Tibial artery (tissue), 4 donors: Measurements from ENCODE around the gene RPRD1B.
A peak's percentile ranks its signal among the peaks of the same experiment; 100 is the strongest.
"Not testable (repeated sequence)": the region's sequence is repeated elsewhere in the genome, so short reads cannot be mapped to it uniquely, and the experiment has no call there.

Experiments
- DNase-seq, 2 donors: peaks; one replicate each; pipeline ENCODE4 v3.0.0-alpha.2; 2019
- H3K27ac ChIP-seq, 2 donors: fragments of 200-600 bp; sonication (generic) in 1 of 2; 1 replicate in 1 of 2; 2 replicates in 1 of 2; pipeline ENCODE4 v1.5.1; 2018 to 2019; ENCODE audit warnings: mild to moderate bottlenecking in 1 of 2
- H3K27me3 ChIP-seq, 2 donors: fragments of 200-600 bp; sonication (generic) in 1 of 2; one replicate each; pipeline versions ENCODE4 v1.5.1 to v1.6.0; 2016 to 2019
- H3K36me3 ChIP-seq, 3 donors: fragments of 200-600 bp; sonication (generic) in 2 of 3; one replicate each; pipeline ENCODE4 v1.5.1; 2016 to 2019; ENCODE audit warnings: mild to moderate bottlenecking in 2 of 3
- H3K4me1 ChIP-seq, 4 donors: fragments of 200-600 bp; sonication (generic) in 2 of 4; 1 replicate in 3 of 4; 2 replicates in 1 of 4; pipeline ENCODE4 v1.5.1; 2016 to 2019
- H3K4me3 ChIP-seq, 2 donors: fragments of 200-600 bp; sonication (generic) in 1 of 2; 1 replicate in 1 of 2; 2 replicates in 1 of 2; pipeline ENCODE4 v1.5.1; 2018 to 2019; ENCODE audit warnings: mild to moderate bottlenecking in 2 of 2
- H3K9me3 ChIP-seq, 3 donors: fragments of 200-600 bp; sonication (generic) in 1 of 3; one replicate each; pipeline ENCODE4 v1.5.1; 2016 to 2019
- intact Hi-C: fragments of 100-400 bp; cut with DNase I; formaldehyde crosslinking; loops from one replicate; pipeline ENCODE4 v1.15.0; 2023; ENCODE audit warnings: low total_unique reads
- TF ChIP-seq, protein P1 (sequence below), 2 experiments: fragments of 200-600 bp in 1 of 2; fragments of 450-650 bp in 1 of 2; IDR thresholded peaks; one replicate each; pipeline ENCODE4 v1.5.1; 2017 to 2019; ENCODE audit warnings: antibody characterized with exemption in 2 of 2, mild to moderate bottlenecking in 1 of 2, moderate library complexity in 1 of 2

RPRD1B gene

DNA sequence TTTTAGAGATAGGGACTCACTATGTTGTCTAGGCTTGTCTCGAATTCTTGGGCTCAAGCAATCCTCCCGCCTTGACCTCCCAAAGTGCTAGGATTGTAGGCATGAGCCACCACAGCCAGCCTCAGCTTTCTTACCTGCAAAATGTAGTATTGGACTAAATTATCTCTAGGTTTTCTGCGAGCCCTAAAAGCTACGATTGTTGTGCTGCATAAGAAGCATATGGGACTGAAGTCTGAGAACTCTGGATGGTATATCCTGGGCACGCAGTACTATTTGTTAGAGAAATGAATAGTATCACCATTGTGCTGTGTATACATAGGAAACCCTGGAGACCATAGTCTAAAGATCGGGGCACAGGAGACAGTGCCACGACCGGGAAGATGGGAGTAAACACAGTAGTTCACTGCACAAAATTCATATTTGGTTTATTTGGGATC, 60.1 kb downstream of the RPRD1B start:
- Histone ChIP-seq H3K27me3 (no peaks in the 10 kb centered on the region), H3K9me3 (no peaks in the 10 kb centered on the region), H3K36me3 (peaks cover 18 to 30% (median 22%) of the 10 kb centered on the region in 3 donors), H3K4me3 (no peak overlapping the region), H3K4me1 (peaks cover 0 to 43% (median 24%) of the 10 kb centered on the region in 4 donors), H3K27ac (peak overlapping the region in 1 of 2 donors; percentile 9)
- no peak for DNase-seq
- TF ChIP-seq, protein P1, sequence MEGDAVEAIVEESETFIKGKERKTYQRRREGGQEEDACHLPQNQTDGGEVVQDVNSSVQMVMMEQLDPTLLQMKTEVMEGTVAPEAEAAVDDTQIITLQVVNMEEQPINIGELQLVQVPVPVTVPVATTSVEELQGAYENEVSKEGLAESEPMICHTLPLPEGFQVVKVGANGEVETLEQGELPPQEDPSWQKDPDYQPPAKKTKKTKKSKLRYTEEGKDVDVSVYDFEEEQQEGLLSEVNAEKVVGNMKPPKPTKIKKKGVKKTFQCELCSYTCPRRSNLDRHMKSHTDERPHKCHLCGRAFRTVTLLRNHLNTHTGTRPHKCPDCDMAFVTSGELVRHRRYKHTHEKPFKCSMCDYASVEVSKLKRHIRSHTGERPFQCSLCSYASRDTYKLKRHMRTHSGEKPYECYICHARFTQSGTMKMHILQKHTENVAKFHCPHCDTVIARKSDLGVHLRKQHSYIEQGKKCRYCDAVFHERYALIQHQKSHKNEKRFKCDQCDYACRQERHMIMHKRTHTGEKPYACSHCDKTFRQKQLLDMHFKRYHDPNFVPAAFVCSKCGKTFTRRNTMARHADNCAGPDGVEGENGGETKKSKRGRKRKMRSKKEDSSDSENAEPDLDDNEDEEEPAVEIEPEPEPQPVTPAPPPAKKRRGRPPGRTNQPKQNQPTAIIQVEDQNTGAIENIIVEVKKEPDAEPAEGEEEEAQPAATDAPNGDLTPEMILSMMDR (IDR thresholded peaks at IDR 0.05), result no peak
- intact Hi-C loops, result no loop called here

DNA sequence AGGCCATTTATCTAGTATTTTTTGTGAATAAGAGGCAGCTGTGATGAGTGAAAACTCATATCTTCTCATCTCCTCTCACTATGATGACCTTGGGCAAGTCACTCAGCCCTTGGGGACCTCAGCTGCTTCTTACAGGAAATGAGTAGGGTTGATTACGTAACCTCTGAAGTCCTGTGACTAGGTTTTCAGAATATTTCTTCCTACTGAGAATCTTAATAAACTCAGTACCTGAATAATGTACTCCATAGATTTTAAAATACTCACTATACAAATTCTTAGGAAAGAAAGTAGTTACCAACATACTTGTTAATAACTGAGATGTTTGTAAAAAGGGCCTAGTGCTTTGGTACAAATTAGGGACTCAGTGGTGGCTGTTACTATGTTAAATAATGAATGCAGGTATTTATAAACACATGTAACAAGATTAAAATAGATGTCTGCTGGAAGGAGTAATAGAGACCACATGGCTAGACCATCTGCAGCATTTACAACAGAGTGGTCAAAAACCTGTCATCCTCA, 60.9 kb downstream of the RPRD1B start:
- Histone ChIP-seq H3K27me3 (no peaks in the 10 kb centered on the region), H3K27ac (peak overlapping the region; percentile 29 to 46), H3K4me3 (no peak overlapping the region), H3K4me1 (peaks cover 0 to 50% (median 24%) of the 10 kb centered on the region in 4 donors), H3K9me3 (no peaks in the 10 kb centered on the region), H3K36me3 (peaks cover 15 to 24% (median 19%) of the 10 kb centered on the region in 3 donors)
- intact Hi-C loops, result no loop called here
- DNase-seq, result peak; percentile 72 to 77
- TF ChIP-seq, protein P1 (IDR thresholded peaks at IDR 0.05), result no peak

DNA sequence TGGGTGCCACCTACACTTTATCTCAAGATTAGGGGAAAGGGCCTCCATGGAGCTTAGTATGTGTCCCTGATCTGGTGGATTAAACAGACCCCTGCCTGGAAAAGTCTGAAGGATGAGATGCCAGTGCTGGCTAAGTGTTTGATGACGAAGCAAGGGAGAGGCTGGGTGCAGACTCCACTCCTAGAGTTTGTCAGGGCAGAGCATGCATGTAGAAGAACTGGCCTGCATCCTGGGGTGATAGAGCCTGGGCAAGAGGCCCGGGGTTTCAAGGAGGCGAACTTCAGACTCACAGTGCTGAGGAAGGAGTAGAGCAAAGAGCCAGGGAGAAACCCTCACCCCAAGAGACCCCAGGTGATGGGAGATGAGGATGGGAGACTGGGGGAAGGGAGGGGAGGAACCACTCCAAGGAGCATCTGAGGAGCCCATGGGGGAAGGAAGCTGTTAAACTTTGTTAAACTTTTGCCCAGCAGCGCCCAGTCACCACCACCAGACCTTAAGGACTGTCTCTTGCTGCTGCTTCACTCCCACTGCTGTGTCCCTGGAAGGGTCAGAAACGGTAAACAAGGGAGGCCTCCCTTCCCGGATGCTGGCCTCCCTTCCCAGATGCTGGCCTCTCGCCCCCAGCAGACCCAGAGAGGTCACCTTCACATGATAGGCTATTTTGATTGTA, 61.6 kb downstream of the RPRD1B start:
- no peak for DNase-seq
- H3K4me3 ChIP-seq, result no peak overlapping the region
- TF ChIP-seq, protein P1 (IDR thresholded peaks at IDR 0.05), result no peak
- peaks cover 7 to 17% (median 12%) of the 10 kb centered on the region in 3 donors for H3K36me3 ChIP-seq
- H3K4me1 ChIP-seq, result peaks cover 0 to 57% (median 24%) of the 10 kb centered on the region in 4 donors
- peak overlapping the region; percentile 29 to 46 for H3K27ac ChIP-seq
- no peaks in the 10 kb centered on the region for H3K27me3 ChIP-seq
- H3K9me3 ChIP-seq, result no peaks in the 10 kb centered on the region
- intact Hi-C loops, result no loop called here

- H3K27me3 ChIP-seq, result no peaks in the 10 kb centered on the region
- TF ChIP-seq, protein P1 (IDR thresholded peaks at IDR 0.05), result no peak
- H3K4me3 ChIP-seq, result no peak overlapping the region
- H3K36me3 ChIP-seq, result no peaks in the 10 kb centered on the region
- no peak for DNase-seq
- peaks cover 0 to 56% (median 21%) of the 10 kb centered on the region in 4 donors for H3K4me1 ChIP-seq
- H3K9me3 ChIP-seq, result no peaks in the 10 kb centered on the region
- H3K27ac ChIP-seq, result peak overlapping the region; percentile 36 to 49
- intact Hi-C loops, result no loop called here
These were observed 65.4 kb downstream of the RPRD1B start for GRCh38 chr20:38098952-38099351.

DNA sequence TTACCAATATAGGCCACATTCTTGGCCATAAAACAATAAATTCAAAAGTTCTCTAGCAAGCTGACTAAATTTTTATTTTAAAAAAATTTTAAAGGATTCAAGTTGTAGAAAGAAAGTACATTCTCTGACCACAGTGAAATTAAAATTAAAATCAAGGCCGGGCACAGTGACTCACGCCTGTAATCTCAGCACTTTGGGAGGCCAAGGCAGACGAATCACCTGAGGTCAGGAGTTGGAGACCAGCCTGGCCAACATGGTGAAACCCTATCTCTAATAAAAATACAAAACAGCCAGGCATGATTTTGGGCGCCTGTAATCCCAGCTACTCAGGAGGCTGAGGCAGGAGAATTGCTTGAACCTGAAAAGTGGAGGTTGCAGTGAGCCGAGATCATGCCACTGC, 68.7 kb downstream of the RPRD1B start:
- H3K27me3 ChIP-seq, DNase-seq, H3K4me3 ChIP-seq, H3K36me3 ChIP-seq, H3K9me3 ChIP-seq, intact Hi-C loops: not testable (repeated sequence)
- peaks cover 0 to 36% (median 7%) of the 10 kb centered on the region in 4 donors for H3K4me1 ChIP-seq
- peak overlapping the region; percentile 20 to 49 for H3K27ac ChIP-seq

DNA sequence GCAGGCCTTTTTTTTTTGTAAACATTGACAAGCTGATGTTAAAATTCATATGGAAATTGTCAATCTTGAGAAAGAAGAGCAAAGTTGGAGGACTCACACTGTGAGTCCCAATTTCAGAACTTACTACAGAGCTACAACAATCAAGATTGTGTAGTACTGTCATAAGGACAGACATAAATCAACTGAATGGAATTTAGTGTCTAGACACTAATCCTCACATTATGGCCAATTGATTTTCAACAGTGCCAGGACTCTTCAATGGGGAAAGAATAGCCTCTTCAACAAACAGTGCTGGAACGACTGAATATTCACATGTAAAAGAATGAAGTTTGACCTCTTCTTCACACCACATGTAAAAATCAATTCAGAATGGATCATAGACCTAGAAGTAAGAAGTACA, 70.7 kb downstream of the RPRD1B start:
- peaks cover 0 to 42% (median 19%) of the 10 kb centered on the region in 4 donors for H3K4me1 ChIP-seq
- H3K9me3 ChIP-seq, result no peaks in the 10 kb centered on the region
- no peak overlapping the region for H3K4me3 ChIP-seq
- no peak for DNase-seq
- no peaks in the 10 kb centered on the region for H3K27me3 ChIP-seq
- H3K36me3 ChIP-seq, result no peaks in the 10 kb centered on the region
- H3K27ac ChIP-seq, result no peak overlapping the region
- intact Hi-C loops, result no loop called here
- TF ChIP-seq, protein P1 (IDR thresholded peaks at IDR 0.05), result no peak
